DND-41 (cell line): ENCODE data around the gene L3MBTL4.

Source experiments
- CTCF ChIP-seq: IDR thresholded peaks from 2 replicates; pipeline ENCODE4 v1.5.1; 2012; ENCODE audit warnings: borderline replicate concordance, low read length, moderate library complexity, mild to moderate bottlenecking; ENCODE audit not compliant: poor library complexity, severe bottlenecking; ENCODE audit errors: extremely low read depth
- EZH2 ChIP-seq: IDR thresholded peaks from 3 replicates; pipeline ENCODE4 v1.6.1; 2012; ENCODE audit warnings: borderline replicate concordance, low read depth, mild to moderate bottlenecking, moderate library complexity, low read length, inconsistent platforms; ENCODE audit not compliant: severe bottlenecking

DNA sequence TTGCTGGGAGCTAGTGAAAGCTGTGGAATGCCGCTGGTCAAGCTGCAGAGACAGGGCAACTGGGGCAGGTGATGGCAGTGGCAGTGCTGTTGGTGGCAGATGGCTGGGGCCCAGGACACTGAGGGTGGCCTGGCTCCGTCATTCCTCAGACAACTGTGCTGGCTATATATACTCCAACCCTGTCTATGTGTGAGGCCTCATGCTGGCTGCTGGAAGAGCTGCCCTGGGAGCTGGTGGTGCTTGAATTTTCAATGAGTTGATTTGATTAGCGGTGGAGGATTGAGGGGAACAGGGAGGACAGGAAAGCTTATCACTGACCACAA is 452.9 kb downstream of the L3MBTL4 start:
- TF ChIP-seq CTCF (no peak), EZH2 (no peak)
